HFF-Myc (cell line): Measurements from ENCODE around the gene HIVEP1.
"Not testable (repeated sequence)": the region's sequence is repeated elsewhere in the genome, so short reads cannot be mapped to it uniquely, and the experiment has no call there.

Source experiments
- DNase-seq: peaks from one replicate; pipeline ENCODE4 v3.0.0-alpha.2; 2011; ENCODE audit warnings: low read depth; ENCODE audit errors: extremely low read depth
- H3K4me3 ChIP-seq: replicated peaks from 2 replicates; pipeline ENCODE4 v1.5.1; 2011; ENCODE audit warnings: low read depth, mild to moderate bottlenecking, control low read depth, low read length
- CTCF ChIP-seq: IDR thresholded peaks from 2 replicates; pipeline ENCODE4 v1.5.1; 2012; ENCODE audit warnings: mild to moderate bottlenecking, low read depth, low read length, control low read depth; ENCODE audit errors: missing control alignments

Gene HIVEP1

GRCh38 chr6:12171717-12172116, 159.6 kb downstream of the HIVEP1 start:
- TF ChIP-seq CTCF: no peak
- DNase-seq: no peak
- no peak overlapping the region for H3K4me3 ChIP-seq

GRCh38 chr6:12172572-12172971, 160.5 kb downstream of the HIVEP1 start:
- no peak overlapping the region for H3K4me3 ChIP-seq
- no peak for DNase-seq
- no peak for TF ChIP-seq CTCF

- H3K4me3 ChIP-seq: no peak overlapping the region
- TF ChIP-seq CTCF: no peak
- DNase-seq: no peak
Measured at GRCh38 chr6:12173181-12173580, 161.1 kb downstream of the HIVEP1 start.

- H3K4me3 ChIP-seq: no peak overlapping the region
- TF ChIP-seq CTCF: no peak
- no peak for DNase-seq
Measured at GRCh38 chr6:12173661-12174060, 161.5 kb downstream of the HIVEP1 start.

GRCh38 chr6:12174878-12175277, 162.8 kb downstream of the HIVEP1 start:
- DNase-seq: no peak
- no peak overlapping the region for H3K4me3 ChIP-seq
- TF ChIP-seq CTCF: no peak

GRCh38 chr6:12175626-12176025, 163.5 kb downstream of the HIVEP1 start:
- TF ChIP-seq CTCF: no peak
- H3K4me3 ChIP-seq: no peak overlapping the region
- DNase-seq: no peak

- DNase-seq, H3K4me3 ChIP-seq: not testable (repeated sequence)
Measured at GRCh38 chr6:12176782-12177181, 164.7 kb downstream of the HIVEP1 start.
